NK-92 (cell line): ENCODE results near the gene PLCL1.

Experiments
- DNase-seq: peaks from one replicate; lab custom pipeline; 2025; ENCODE audit not compliant: unreplicated experiment; lab: John Stamatoyannopoulos, UW

Gene PLCL1

GRCh38 chr2:197924483-197924882 is 120.1 kb downstream of the PLCL1 start:
- no peak for DNase-seq

- no peak for DNase-seq
Observed at GRCh38 chr2:197925204-197925603, 120.8 kb downstream of the PLCL1 start.

GRCh38 chr2:197925976-197926375 is 121.6 kb downstream of the PLCL1 start:
- no peak for DNase-seq

DNA sequence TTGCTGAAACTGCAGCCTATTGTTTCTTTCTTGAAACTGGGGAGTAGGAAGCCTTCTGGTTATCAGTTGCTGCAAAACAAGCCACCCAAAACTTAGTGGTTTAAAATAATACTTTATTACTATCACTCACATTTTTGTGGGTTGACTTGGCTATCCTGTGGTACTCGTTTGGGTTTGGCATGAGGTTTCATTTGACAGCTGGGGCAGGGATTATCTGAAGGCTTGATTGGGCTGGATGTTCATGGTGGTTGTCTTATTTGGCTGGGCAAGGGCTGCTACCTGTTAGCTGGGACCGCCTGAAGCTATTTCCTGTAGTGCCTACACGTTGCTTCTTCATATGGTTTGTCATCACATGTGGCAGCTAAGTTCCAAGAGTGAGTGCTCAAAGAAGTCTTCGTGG is 122.3 kb downstream of the PLCL1 start:
- DNase-seq: no peak

DNA sequence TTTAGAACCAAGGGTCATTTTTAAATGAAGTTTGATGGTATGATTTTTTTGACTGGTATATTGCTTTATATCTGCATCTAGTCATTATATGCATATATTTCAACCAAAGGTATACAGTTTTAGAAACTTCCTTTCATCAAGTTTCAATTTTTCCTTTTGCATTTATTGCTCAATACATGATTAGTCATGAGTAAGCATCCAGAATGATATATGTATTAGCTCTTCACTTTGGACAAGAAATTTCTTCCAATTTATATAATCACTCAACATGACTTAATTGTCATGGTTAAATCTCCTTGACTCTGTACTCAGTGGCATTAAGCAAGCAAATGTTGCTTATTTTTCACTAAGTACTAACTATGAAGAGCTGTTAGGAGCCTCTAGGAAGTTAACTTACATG is 123.6 kb downstream of the PLCL1 start:
- DNase-seq: no peak

GRCh38 chr2:197929008-197929885 is 124.9 kb downstream of the PLCL1 start:
- no peak for DNase-seq

- no peak for DNase-seq
Observed at GRCh38 chr2:197929886-197930227, 125.5 kb downstream of the PLCL1 start.

- DNase-seq: no peak
Observed at GRCh38 chr2:197930570-197931278, 126.3 kb downstream of the PLCL1 start.

- no peak for DNase-seq
Observed at GRCh38 chr2:197931661-197932312, 127.4 kb downstream of the PLCL1 start.

DNA sequence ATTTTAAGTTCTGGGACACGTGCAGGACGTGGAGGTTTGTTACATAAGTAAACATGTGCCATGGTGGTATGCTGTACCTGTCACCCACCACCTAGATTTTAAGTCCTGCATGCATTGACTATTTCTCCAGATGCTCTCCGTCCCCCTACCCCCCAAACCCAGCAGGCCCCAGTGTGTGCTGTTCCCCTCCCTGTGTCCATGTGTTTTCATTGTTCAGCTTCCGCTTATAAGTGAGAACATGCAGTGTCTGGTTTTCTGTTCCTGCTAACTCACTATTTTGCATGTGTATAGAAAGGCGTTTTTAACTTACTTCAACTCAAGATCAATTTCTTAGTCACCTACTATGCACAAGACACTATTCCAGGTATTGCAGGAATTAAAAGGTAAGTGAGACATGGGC is 128.0 kb downstream of the PLCL1 start:
- DNase-seq: no peak

- no peak for DNase-seq
Observed at GRCh38 chr2:197934261-197934933, 130.0 kb downstream of the PLCL1 start.

- no peak for DNase-seq
Observed at GRCh38 chr2:197934934-197935289, 130.5 kb downstream of the PLCL1 start.

GRCh38 chr2:197937814-197938213 is 133.4 kb downstream of the PLCL1 start:
- DNase-seq: no peak

DNA sequence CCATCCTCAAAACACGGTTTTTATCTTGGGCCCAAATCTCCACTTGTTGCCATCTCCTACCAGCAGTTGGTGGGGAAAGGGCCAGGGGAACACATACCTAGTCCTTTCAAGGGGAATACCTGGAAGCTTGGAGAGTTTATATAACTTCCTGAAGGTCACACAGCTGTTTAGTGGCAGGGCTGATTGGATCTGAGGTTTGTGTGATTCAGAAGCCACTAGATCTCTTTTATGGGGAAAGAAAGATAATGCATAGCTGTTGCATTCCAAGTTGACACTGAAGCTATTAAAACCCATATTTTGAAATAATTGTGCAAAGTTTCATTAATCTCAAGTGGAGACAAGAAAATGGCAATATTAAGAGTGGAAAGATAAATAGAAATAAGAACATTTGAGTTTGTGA is 134.2 kb downstream of the PLCL1 start:
- DNase-seq: no peak

GRCh38 chr2:197939787-197940186 is 135.4 kb downstream of the PLCL1 start:
- DNase-seq: no peak

- no peak for DNase-seq
Observed at GRCh38 chr2:197940382-197940781, 136.0 kb downstream of the PLCL1 start.

DNA sequence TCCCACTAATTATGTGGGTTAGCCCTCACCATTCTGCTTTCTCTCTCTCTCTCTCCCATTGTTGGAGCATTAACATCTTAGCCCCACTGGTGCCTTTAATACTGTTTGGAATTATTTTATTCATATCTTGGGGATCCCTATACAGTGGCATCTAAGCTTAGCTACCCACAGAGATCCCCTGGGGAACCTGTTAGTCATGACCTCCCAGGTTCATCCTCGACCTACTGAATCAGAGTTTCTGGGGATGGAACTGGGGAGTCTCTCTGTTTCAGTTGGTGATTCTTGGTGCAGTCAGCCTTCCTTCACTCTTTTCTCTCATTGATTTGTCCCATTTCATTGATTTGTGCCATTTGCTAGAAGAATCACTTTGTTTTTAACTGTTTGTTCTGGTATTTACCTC is 137.3 kb downstream of the PLCL1 start:
- DNase-seq: no peak

DNA sequence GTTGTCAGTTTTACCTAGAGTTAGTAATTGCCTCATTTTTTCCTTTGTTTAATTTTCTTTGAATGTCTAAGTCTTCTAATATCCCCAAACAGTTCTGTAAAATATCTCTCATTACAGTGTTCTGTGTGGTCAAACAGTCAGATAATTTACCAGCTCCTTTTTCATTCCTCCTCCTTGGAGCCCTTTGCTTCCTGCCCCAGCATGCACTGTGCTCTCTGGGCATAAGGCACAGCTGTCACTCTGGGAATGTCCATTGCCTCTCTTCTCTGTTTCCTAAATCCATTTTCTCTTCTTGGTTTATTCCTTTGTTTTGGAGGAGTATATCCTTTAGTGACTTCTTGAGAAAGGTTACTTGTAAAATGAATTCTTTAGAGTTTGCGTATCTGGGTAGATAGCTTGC is 139.3 kb downstream of the PLCL1 start:
- DNase-seq: no peak

GRCh38 chr2:197944416-197945096 is 140.2 kb downstream of the PLCL1 start:
- DNase-seq: no peak

- no peak for DNase-seq
Observed at GRCh38 chr2:197946562-197946961, 142.2 kb downstream of the PLCL1 start.

GRCh38 chr2:197947219-197947757 is 142.9 kb downstream of the PLCL1 start:
- no peak for DNase-seq
